ENCODE data around the gene SIGLEC15. TPM values are rescaled to one million over a fixed set of nuclear protein-coding genes. Genes with fewer than 3 reads are reported as not detected.
A peak's percentile ranks its signal among the peaks of the same experiment; 100 is the strongest.

SIGLEC15 gene
- total RNA-seq, 1 donor from 2014 or later, result not detected

DNA sequence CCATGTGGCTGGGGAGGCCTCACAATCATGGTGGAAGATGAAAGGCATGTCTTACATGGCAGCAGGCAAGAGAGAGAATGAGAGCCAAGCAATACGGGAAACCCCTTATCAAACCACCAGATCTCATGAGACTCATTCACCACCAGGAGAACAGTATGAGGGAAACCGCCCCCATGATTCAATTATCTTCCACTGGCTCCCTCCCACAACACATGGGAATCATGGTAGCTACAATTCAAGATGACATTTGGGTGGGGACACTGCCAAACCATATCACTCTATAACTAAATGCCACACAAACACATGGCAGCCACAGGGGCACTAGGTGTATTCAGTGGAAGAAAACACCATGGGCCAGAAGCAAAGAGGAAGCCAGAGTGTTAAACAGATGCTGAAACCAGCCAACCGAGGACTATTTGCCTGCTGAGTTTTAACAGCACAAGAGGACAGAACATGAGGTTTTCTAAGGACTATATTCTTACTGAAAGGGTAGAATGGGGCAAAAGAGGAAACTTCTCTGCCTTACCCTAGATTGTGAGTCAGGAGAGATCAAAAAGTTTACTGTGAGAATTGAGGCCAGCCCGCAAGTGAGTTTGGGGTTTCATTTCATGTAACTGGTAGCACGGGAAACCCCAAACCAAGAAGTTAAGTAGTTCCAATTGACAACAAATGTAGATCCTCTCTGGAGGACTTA lies 49.2 kb downstream of the SIGLEC15 start:
- DNase-seq (ENCODE audit: low spot score in 2 of 2), result no peak
- no peak for FAIRE-seq

DNA sequence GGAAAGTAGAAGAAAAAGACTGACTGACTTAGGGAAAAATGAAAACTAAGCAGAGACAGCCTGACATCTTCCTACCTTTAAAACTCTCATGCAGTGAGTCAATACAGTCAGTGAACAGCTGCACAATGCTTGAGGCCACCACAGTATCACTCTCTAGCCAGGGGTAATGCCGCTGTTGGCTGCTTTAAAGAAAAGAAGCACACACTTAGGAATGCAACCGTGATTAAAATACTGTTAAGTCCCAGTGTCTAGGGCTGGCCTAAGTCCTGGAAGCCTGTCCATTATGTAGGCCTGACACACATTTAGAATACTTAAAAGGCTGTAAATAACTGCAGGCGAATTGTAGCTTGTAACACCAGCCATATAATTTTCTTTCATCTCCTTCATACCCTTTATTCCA lies 50.7 kb downstream of the SIGLEC15 start:
- DNase-seq (ENCODE audit: low spot score in 2 of 2) (no peak), FAIRE-seq (no peak)

DNA sequence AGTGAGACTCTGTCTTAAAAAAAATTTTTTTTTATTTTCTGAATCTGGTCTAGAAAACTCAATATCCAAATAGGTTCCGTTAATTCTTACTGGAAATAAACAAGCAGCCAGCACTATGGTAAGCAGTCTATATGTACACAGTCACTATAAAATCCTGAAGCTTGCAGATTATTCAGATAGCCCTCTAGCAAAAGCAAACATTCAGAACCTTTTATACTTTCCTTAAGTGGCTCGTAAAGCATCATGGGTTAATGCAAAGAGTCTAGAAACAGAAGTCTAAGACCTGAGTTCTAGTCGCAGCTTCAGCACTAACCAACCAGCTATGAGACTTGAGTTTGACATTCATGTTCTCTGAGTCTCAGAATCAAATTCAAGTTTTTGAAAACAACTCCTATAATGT lies 51.9 kb downstream of the SIGLEC15 start:
- FAIRE-seq, result no peak
- no peak for DNase-seq (ENCODE audit: low spot score in 2 of 2)

DNA sequence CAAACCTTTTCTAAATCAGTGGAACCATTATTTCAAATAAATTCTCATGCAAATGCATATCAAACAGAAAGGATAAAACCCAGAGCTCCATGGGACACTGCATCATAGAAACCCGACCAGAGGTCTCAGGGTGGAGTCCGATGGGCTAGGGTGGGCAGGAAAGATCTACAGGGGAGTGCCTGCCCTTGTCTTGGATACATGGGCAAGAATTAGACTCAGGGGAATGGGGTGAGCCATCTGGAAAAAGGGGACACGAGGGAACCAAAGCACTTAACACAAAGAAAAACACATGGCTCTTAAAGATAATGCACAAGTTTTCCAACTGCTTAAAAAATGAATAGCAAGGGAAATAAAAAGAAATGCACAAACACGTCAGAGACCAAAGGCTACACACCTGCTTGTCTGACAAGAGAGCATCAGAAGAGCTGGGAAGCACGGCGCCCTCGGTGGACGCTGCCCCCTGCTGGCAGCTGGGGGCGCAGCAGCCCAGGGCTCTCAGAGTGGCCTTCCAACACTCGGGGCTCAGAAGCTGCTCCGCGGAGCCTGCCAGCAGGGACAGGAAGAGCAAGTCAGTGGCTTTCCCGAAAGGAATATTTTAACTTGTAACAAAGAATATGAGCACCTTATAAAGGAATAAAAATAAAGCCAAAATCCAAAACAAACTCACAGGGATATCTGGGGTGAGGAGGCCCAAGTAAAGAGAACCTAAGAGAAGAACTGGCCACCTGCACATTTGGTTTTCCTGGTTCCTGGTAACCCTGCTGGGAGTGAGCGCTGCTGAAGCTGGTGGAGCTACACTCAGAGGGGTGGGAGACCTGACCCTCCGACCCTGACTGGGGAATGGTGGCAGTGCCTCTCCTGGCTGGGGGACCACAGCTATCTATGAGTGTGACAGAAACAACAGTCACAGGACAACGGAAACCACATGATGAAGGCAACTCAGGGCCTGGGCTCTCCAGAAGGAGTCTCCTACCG lies 54.5 kb downstream of the SIGLEC15 start:
- peak; percentile 19 to 62 for DNase-seq (ENCODE audit: low spot score in 2 of 2)
- FAIRE-seq, result no peak

DNA sequence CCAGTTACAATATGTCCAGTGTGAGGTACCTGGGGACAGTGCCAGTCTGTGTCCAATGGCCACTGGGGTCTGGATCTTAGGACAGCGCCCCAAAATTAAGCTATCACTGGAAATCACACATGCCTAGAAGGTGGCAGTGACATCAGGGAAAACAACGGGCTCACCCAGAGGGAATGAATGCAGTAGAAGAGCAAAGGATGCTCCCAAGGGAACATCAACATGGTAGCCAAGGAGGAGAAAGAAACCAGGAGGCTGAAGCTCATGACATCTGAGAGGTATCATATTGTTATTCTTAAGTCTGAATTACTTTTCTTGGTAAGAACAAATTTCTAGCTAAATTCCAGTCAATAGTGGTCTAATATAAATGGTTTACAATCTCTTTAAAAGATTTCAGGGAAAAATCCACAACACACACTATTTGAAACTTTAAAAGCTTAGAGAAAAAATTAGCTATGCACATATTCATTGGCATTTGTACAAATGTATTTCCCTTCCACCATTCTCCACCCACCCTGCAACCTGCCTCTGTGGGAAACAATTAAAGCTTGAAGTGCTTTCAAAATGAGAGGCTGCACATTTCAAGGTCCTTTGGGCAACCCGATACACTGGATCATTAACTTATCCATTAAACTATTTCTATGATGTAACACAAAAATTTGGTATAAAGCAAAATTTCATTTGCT lies 55.5 kb downstream of the SIGLEC15 start:
- FAIRE-seq (no peak), DNase-seq (ENCODE audit: low spot score in 2 of 2) (no peak)

DNA sequence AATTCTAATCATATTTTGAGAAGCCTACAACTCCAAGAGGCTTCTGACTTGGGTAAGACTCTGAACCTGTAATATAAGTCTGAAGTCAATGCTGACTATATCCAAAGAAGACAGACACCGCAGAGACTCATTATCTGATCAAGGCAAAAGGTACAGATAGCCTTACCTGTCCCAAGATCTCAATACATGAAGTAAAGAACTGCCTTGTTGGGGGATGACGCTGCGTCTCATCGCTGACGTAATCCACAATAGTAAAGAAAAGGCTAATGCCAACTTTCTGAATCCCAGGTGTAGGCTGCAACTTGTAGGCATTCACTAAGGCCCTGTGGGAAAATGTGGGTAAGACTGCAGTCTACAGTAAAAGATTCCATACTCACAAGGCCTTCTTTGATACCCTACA lies 62.1 kb downstream of the SIGLEC15 start:
- FAIRE-seq (no peak), DNase-seq (ENCODE audit: low spot score in 2 of 2) (no peak)

DNA sequence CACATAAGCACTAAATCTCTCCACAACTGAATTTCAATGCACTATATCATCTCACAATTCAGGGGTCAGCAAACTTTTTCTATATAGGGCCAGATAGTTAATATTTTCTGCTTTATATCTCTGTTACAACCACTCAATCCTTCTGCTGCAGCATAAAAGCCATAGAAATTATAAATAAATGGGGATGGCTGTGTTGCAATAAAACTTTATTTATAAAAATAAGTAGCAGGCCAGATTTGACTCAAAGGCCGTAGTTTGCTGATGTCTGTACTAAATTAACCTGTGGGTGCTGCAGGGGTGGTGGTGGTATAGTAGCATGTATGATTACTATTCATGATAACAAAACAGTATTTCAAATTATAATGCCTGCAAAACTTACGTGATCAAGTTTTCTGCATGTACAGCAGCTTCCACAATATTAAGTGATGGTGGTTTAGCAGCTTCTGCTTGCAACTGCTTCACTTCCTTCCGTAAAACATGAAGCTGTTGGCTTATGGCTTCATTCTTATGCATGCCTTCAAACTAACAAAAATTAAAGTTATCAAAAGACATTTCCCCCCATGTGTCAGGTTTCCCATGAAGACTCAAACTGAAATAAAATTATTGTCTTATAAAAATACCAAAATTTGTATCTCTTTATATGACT lies 64.1 kb downstream of the SIGLEC15 start:
- no peak for FAIRE-seq

DNA sequence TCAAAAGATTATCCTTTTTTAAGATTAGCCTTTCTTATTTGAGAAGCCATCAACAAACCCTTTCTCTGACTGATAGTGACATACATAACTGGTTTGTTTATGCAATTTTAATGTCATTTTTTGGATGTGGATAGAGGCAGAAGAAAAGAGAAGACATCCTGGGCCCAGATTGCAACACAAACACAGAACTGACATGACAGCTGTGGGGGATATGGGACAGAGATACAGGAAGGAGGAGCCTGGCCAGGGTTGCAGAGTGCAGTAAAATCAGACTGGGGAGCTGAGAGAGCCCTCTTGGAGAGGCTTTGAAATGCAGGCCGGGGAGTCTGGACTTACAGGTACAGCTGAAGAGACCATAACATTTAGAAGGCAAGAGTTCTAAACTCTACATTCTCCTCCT lies 65.1 kb downstream of the SIGLEC15 start:
- no peak for DNase-seq (ENCODE audit: low spot score in 2 of 2)
- FAIRE-seq, result peak; percentile 71

More for the DNA sequence above, 64.1 kb downstream of the SIGLEC15 start:
- DNase-seq (ENCODE audit: low spot score in 2 of 2), result no peak

DNA sequence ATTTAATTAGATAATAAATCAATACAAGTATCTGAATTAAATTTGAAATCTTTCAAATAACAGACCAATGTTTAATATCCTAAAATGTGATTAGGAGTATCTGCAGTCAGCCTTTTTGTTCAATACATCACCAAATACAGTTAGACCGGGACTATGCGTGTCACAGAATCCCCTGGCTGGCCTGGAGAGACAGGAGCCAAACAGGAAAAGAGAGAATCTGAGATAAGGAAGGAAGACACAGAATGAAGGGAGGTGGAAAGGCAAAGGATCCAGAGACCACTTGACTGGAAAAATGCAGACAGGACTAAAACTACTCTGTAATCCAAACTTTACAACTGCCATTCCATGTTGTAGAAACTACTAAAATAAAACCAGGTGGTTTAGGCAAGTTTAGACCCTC lies 66.3 kb downstream of the SIGLEC15 start:
- DNase-seq (ENCODE audit: low spot score in 2 of 2), result no peak
- no peak for FAIRE-seq

Small RNAs within 50 kb of the gene (small RNA-seq; reads per million reads assigned to genes)
- not detected for gene AC087685.1

Other genes with a start within 250 kb of the SIGLEC15 start
- not detected for gene SLC14A2, start 210.2 kb upstream of the SIGLEC15 start, total RNA-seq
- 3.7 TPM for gene SLC14A1, start 101.5 kb upstream of the SIGLEC15 start, total RNA-seq
- gene EPG5, start 141.7 kb downstream of the SIGLEC15 start, total RNA-seq, result 26.1 TPM
- gene PSTPIP2, start 246.6 kb downstream of the SIGLEC15 start, total RNA-seq, result 0.41 TPM